PC-3 (cell line): ENCODE data around the gene SMYD2.

Experiments
- CTCF ChIP-seq: fragments of 300-600 bp; sonication (generic); conservative IDR thresholded peaks from 2 replicates; pipeline ENCODE4 v1.5.1; 2017; ENCODE audit warnings: antibody characterized with exemption, low read depth, mild to moderate bottlenecking, low read length
- EZH2 ChIP-seq: fragments of 300-600 bp; sonication (generic); IDR thresholded peaks from one replicate; pipeline ENCODE4 v1.6.1; 2017; ENCODE audit warnings: antibody characterized with exemption, mild to moderate bottlenecking, low read length; ENCODE audit not compliant: unreplicated experiment
- EZH2phosphoT487 ChIP-seq: fragments of 300-600 bp; sonication (generic); IDR thresholded peaks from 2 replicates; pipeline ENCODE4 v1.6.1; 2018; ENCODE audit warnings: mild to moderate bottlenecking, antibody characterized with exemption, low read length, borderline replicate concordance

DNA sequence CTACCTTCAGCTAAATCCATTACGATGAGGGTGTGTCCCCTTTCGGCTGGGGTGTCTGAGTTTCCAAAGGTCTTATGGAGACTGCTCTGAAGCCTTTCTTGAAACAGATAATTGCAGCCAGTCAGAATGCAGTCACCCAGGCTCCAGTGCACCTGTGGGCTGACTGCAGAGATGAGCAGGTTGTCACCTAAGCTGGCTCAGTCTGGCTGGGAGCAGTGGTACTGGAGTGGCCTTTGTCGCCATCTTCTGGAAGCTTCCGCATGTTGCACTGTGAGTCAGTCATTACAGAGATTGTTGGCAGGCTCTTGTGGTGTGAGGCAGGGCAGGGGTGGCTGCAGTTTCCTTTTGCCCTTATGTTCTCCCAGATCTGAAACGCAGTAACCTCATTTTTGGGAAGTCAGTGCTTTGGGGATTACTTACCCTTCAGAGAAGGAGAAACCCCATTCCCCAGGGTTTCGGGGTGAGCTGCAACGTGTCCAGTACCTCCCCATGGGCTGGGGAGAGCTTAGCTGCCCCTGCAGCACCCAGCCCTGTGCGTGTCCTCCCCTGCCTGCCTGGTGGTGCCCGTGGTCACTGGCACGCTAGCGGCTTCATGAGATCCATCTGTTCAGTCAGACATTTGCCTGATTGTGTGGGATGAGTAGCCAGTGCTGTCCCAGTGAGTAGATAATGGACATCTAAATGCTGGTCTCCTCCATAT is 48.0 kb downstream of the SMYD2 start:
- TF ChIP-seq CTCF, result peak; percentile 96
- TF ChIP-seq EZH2, result no peak
- no peak for TF ChIP-seq EZH2phosphoT487
